Nephron (organoid): ENCODE data around the gene IL32.

ENCODE experiments used
- H3K27ac Mint-ChIP-seq, 3 experiments: 2 replicates each; pipeline ENCODE4 v1.8.0; 2020; ENCODE audit warnings: mixed read lengths in 3 of 3, mild to moderate bottlenecking in 2 of 3, moderate library complexity in 1 of 3
- H3K27me3 Mint-ChIP-seq: 2 replicates; pipeline ENCODE4 v1.8.0; 2021; ENCODE audit warnings: low read depth, mild to moderate bottlenecking, moderate library complexity, mixed read lengths
- H3K36me3 Mint-ChIP-seq: 2 replicates; pipeline ENCODE4 v1.8.0; 2020; ENCODE audit warnings: low read depth, mixed read lengths
- H3K4me1 Mint-ChIP-seq: 2 replicates; pipeline ENCODE4 v1.8.0; 2020; ENCODE audit warnings: mixed read lengths
- H3K4me3 Mint-ChIP-seq, 3 experiments: 2 replicates each; pipeline ENCODE4 v1.8.0; 2020; ENCODE audit warnings: mild to moderate bottlenecking in 3 of 3, mixed read lengths in 3 of 3, moderate library complexity in 2 of 3
- H3K9me3 Mint-ChIP-seq: 2 replicates; pipeline ENCODE4 v1.8.0; 2020; ENCODE audit warnings: mixed read lengths
- TF ChIP-seq, protein P1 (sequence below), 3 experiments: fragments of 200-600 bp; sonication (generic); IDR thresholded peaks; one replicate each; pipeline ENCODE4 v1.5.0; 2021; ENCODE audit warnings: antibody characterized with exemption in 3 of 3; ENCODE audit not compliant: unreplicated experiment in 3 of 3

The IL32 gene

GRCh38 chr16:3118204-3118790 is 52.9 kb downstream of the IL32 start:
- Mint-ChIP-seq H3K4me1 (peaks cover 29% of the 10 kb centered on the region), H3K4me3 (no peak overlapping the region), H3K9me3 (no peaks in the 10 kb centered on the region), H3K36me3 (peaks cover 13% of the 10 kb centered on the region), H3K27me3 (no peaks in the 10 kb centered on the region), H3K27ac (no peak overlapping the region)
- TF ChIP-seq, protein P1, sequence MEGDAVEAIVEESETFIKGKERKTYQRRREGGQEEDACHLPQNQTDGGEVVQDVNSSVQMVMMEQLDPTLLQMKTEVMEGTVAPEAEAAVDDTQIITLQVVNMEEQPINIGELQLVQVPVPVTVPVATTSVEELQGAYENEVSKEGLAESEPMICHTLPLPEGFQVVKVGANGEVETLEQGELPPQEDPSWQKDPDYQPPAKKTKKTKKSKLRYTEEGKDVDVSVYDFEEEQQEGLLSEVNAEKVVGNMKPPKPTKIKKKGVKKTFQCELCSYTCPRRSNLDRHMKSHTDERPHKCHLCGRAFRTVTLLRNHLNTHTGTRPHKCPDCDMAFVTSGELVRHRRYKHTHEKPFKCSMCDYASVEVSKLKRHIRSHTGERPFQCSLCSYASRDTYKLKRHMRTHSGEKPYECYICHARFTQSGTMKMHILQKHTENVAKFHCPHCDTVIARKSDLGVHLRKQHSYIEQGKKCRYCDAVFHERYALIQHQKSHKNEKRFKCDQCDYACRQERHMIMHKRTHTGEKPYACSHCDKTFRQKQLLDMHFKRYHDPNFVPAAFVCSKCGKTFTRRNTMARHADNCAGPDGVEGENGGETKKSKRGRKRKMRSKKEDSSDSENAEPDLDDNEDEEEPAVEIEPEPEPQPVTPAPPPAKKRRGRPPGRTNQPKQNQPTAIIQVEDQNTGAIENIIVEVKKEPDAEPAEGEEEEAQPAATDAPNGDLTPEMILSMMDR (IDR thresholded peaks at IDR 0.05; ENCODE audit: unreplicated experiment in 3 of 3), result no peak

GRCh38 chr16:3118846-3119245 is 53.4 kb downstream of the IL32 start:
- no peak overlapping the region for H3K4me3 Mint-ChIP-seq
- H3K4me1 Mint-ChIP-seq, result peaks cover 29% of the 10 kb centered on the region
- H3K27ac Mint-ChIP-seq, result no peak overlapping the region
- H3K36me3 Mint-ChIP-seq, result peaks cover 11% of the 10 kb centered on the region
- H3K9me3 Mint-ChIP-seq, result no peaks in the 10 kb centered on the region
- H3K27me3 Mint-ChIP-seq, result no peaks in the 10 kb centered on the region
- TF ChIP-seq, protein P1 (IDR thresholded peaks at IDR 0.05; ENCODE audit: unreplicated experiment in 3 of 3), result no peak
